ENCODE data around the gene CR1.
"Not testable (repeated sequence)": the region's sequence is repeated elsewhere in the genome, so short reads cannot be mapped to it uniquely, and the experiment has no call there.

Gene CR1

GRCh38 chr1:207591205-207591604 lies 95.2 kb downstream of the CR1 start:
- DNase-seq = not testable (repeated sequence)

GRCh38 chr1:207594095-207594494 lies 98.1 kb downstream of the CR1 start:
- DNase-seq = not testable (repeated sequence)

- no peak for DNase-seq
Measured at GRCh38 chr1:207603777-207604176, 107.8 kb downstream of the CR1 start.

- DNase-seq = no peak
Measured at GRCh38 chr1:207605444-207606361, 109.7 kb downstream of the CR1 start.

GRCh38 chr1:207606362-207606755 lies 110.4 kb downstream of the CR1 start:
- DNase-seq = no peak

GRCh38 chr1:207612762-207613161 lies 116.8 kb downstream of the CR1 start:
- no peak for DNase-seq

- peak; percentile 49 for DNase-seq
Measured at GRCh38 chr1:207619871-207620542, 124.0 kb downstream of the CR1 start.

- DNase-seq = no peak
Measured at GRCh38 chr1:207620543-207620893, 124.6 kb downstream of the CR1 start.

GRCh38 chr1:207625504-207626071 lies 129.6 kb downstream of the CR1 start:
- DNase-seq = not testable (repeated sequence)

- DNase-seq = no peak
Measured at GRCh38 chr1:207626972-207627337, 131.0 kb downstream of the CR1 start.

GRCh38 chr1:207627496-207627895 lies 131.5 kb downstream of the CR1 start:
- no peak for DNase-seq

GRCh38 chr1:207628776-207629175 lies 132.8 kb downstream of the CR1 start:
- no peak for DNase-seq

GRCh38 chr1:207631137-207631536 lies 135.2 kb downstream of the CR1 start:
- no peak for DNase-seq

- no peak for DNase-seq
Measured at GRCh38 chr1:207633226-207633625, 137.3 kb downstream of the CR1 start.

GRCh38 chr1:207633699-207634289 lies 137.8 kb downstream of the CR1 start:
- not testable (repeated sequence) for DNase-seq

GRCh38 chr1:207634293-207634692 lies 138.3 kb downstream of the CR1 start:
- DNase-seq = not testable (repeated sequence)

GRCh38 chr1:207635569-207636186 lies 139.7 kb downstream of the CR1 start:
- DNase-seq = not testable (repeated sequence)

GRCh38 chr1:207638487-207639145 lies 142.7 kb downstream of the CR1 start:
- DNase-seq = not testable (repeated sequence)

GRCh38 chr1:207639362-207639761 lies 143.4 kb downstream of the CR1 start:
- not testable (repeated sequence) for DNase-seq

GRCh38 chr1:207644166-207644851 lies 148.4 kb downstream of the CR1 start:
- no peak for DNase-seq

- DNase-seq = peak; percentile 52
Measured at GRCh38 chr1:207644852-207645634, 149.1 kb downstream of the CR1 start, which contains the start of gene CR1L. CR1L (plus strand) TSS chr1:207645133; CDS start chr1:207645234, 101 bp downstream.
